SH-SY5Y (cell line): ENCODE measurements around the gene ROR2.

Source experiments
- GATA2 ChIP-seq: IDR thresholded peaks from 2 replicates; pipeline ENCODE4 v1.6.1; 2011; ENCODE audit warnings: mild to moderate bottlenecking, low read depth, low read length
- GATA3 ChIP-seq: IDR thresholded peaks from 2 replicates; pipeline ENCODE4 v1.6.1; 2011; ENCODE audit warnings: low read depth, mild to moderate bottlenecking, low read length, moderate library complexity

The ROR2 gene

DNA sequence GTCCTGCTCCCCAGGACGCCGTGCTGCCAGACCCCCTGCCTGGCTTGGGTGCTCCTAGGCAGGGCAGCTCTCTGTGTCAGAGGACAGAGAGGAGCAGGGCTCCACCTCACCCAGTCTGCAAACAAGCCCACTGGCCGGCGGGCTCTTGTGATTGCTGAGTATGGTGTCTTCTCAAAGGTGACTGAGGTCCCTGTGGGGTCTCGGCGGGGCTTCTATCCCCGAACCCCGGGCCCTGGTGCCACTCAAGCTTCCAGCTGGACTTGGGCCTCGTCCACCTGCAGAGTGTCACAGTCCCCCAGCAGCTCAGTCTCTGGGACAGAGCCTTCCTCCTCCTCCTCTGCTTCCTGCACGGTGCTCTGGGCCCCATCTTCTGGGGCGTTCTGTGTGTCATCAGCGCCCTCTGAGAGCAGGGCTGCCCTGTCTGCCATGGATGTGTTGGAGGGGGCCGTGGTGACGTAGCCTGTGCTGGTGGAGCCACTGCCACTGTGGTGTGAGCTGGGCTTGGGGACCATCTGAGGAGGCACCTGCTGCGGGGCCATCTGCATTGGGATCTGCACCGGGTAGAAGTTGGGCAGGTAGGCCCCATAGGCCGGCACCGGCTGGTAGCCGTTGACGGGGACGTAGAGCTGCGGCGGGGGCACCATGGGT is 226.5 kb downstream of the ROR2 start:
- TF ChIP-seq GATA3 = no peak
- TF ChIP-seq GATA2 = no peak

DNA sequence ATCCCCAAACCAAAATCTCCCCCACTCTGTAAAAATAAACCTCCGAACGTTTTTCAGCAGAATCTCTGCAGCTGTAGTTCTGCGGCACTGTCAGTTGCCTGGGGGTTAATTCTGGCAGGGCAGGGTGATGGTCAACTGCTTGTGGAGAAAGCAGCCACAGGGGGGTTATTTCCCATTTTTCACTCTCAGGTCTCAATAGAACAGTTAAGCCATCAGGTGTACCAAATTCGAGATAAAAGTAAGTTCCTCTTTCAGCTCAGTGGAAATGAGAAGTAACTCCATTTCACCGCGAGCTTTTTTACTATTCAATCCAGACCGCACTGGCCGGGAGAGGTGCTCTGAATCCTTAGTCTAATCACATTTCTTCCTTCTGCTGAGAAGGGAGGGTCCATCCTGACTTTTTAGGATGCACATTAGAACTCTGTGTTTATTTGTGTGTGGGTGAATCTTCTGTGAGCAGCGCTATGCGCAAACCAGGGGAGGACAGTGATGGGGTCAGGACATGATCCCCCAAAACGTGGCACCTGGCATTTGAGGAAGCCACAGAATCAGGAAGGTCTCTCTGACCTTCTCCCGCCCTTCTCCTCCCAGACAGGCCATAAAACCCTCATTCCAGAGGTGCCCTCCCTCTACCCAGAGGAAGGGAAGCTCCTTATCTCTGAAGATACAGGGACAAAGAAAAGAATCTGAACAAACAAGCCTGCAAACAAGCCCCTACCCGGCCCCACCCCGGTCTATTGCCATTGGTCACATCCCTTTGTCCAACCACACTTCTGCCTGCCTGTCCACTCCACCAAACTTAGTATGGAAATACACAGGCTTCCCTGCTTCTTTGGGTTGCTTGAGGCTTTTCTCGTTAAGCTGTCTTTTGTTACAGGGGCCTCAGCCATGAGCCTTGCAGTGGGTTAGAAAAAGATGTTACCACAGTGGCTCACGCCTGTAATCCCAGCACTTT is 229.0 kb downstream of the ROR2 start:
- TF ChIP-seq GATA3 (no peak), GATA2 (no peak)

DNA sequence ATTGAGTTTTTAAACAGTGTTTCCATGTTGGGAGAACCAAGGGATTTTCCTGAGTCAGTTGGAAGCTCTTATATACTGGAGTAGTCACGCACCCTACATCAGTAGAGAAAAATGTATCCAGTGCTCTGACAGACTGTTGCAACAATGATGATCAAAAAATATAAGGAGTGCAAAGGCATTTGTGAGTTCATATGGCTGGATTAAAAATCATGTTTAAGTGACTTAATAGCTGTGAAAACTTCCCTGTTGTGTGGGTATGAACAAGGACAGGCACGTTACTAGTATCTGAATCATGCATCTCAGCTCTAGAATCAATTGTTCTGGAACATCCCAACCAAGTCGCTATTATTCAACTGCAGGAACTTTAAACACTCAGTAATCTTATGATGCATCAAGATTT is 229.7 kb downstream of the ROR2 start:
- TF ChIP-seq GATA3 (no peak), GATA2 (no peak)

DNA sequence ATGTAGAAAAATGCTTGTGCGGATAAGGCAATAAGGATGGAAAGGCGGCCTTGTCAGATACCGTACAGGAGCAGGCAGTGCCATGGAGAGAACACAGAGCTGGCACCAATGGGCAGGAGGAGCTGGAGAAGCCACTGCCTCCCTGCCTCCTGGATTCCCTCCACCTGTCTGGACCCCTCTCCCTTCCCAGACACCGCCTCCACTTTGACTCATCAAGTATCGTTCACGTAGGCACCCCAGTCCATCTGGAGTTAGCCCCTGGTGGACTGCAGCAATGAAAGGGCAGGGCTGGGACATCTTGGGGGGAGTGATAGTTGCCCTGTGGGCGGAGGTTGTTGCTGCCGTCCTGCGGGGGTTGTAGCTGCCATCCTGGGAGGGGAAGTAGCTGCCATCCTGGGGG is 232.0 kb downstream of the ROR2 start:
- no peak for TF ChIP-seq GATA2
- TF ChIP-seq GATA3 = no peak

DNA sequence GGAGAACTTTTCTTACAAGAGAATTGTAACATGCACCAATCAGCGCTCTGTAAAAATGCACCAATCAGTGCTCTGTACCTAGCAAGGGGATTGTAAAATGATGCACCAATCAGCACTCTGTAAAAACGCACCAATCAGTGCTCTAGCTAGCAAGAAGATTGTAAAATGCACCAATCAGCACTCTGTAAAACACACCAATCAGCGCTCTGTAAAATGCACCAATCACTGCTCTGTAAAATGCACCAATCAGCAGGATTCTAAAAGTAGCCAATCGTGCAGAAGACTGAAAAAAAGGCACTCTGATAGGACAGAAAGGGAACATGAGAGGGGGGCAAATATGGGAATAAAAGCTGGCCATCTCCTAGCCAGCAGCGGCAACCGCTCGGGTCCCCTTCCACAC is 233.2 kb downstream of the ROR2 start:
- no peak for TF ChIP-seq GATA2
- TF ChIP-seq GATA3 = no peak

DNA sequence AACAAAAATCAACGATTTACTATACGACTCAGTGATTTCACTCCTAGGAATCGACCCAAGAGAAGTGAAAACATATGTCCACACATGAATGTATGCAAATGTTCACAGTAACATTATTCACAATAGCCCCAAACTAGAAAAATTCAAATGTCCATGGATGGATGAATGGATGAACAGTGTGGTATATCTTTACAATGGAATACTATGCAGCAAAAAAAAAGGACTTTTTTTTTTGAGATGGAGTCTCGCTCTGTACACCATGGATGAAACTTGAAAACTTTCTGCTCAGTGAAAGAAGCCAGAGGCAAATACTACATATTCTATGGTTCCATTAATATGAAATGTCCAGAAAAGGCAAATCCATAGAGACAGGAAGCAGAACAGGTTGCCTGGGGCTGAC is 233.8 kb downstream of the ROR2 start:
- no peak for TF ChIP-seq GATA2
- no peak for TF ChIP-seq GATA3

DNA sequence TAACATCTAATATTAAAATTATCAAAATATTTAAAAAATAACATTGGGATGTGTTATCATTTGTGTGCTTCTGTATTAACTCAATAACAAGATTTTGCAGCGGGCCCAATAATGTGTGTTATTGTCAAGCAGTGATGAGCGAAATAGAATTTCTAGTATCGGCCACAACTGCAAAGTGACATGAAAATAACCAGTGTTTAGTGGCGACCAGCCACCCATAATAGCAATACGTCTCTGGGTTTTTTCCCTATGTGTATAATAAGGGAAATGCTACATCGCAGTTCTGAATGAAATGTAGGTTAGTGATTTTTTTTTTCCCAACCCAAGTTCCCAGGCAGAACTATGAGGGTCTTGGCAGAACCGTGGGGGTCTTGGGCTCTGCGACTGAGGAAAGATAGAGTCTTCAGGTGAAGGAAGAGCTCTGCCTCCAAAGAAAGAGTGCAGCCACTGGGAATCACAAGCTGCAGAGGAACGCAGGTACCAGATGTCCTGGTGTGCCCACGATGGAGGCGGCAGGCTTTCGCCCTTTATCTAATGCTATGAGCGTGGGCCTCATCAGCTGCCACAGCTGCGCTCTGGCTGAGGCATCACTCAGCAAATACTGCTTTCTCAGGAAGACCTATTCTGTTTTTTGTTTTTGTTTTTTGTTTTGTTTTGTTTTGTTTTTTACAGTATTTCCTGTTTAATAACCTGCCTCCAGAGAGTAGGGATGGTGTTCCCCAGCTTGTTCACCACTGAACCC is 235.0 kb downstream of the ROR2 start:
- TF ChIP-seq GATA2 = no peak
- TF ChIP-seq GATA3 = no peak

DNA sequence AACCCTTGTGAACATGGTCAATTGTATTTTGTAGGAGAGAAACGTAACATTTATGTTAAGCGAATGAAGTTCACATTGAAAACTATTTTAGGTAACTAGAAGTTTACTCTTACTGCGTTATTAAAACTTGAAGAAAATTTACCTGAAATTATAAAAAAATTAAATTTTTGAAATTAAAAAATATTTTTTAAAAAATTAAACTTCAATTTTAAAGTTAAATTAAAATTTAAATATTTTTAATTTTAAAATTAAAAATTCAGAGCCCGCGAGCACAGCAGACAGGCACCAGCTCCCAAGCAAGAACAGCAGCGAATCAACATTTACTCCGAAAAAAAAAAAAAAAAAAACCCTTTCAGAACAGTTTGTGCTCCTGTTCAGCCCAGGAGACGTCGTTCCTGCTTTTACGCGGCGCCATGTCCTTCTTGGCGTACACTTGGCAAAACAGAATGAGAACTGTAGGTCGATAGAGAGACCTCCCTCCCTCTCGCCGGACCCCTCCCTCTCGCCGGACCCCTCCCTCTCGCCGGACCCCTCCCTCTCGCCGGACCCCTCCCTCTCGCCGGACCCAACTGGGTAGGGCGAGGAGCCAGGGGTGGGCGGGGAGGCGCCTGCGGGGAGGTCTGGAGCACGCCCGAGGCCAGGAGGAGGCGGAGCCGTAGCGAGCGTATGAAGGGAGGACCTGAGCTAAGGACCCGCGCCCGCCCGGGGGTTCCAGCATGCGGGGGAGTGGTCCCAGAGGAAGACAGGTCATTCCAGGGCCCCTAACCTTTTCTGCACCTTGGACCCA is 235.8 kb downstream of the ROR2 start:
- TF ChIP-seq GATA3 (no peak), GATA2 (peak; percentile 39)

DNA sequence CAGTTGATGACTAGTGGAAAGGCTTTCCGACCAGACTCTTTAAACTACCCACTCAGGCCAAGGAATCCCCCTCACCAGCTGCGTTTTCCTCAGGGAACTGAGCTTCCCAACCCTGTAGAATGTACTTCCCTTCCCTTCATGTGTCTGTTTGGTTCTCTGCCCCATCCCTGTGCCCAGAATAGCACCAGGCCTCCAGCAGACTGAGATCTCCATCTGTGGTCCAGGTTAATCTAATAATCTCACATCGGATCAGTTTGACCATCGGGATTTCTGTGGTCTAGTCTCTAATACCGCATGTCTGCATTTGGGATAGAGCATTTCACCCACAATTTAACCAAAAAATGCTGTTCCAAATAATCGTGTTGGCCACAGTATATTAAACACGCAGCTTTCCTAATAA is 237.2 kb downstream of the ROR2 start:
- peak; percentile 77 for TF ChIP-seq GATA2
- TF ChIP-seq GATA3 = no peak

DNA sequence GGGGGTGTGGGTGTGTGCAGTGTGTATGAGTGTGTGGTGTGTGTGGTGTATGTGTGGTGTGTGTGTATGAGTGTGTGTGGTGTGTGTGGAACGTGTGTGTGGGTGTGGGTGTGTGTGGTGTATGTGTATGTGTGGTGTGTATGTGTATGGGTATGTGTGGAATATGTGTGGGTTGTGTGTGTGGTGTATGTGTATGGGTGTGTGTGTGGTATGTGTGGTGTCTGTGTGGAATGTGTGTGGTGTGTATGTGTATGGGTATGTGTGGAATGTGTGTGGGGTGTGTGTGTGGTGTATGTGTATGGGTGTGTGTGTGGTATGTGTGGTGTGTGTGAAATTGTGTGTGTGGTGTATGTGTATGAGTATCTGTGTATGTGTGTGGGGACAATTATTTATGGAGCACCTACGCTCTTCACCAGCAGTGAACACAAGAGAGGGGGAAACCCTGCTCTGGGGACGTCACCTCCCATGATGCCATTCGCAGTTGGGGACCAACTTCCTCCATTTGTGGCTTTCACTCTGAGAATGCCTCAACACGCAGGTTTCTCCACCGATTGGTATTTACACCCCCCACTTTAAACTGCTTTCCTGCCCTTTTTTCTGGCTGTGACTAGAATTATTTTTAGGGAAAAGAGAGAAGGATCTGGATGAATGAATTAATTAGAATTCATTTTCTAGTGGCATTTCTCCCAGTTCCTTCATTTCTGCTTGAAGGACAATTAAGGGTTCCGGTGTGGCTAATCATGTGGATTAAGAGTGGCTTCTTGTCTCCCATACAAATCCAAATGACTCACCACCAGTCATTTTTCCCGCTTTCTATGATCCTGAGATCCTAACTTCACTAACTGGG is 238.1 kb downstream of the ROR2 start:
- no peak for TF ChIP-seq GATA3
- TF ChIP-seq GATA2 = no peak

DNA sequence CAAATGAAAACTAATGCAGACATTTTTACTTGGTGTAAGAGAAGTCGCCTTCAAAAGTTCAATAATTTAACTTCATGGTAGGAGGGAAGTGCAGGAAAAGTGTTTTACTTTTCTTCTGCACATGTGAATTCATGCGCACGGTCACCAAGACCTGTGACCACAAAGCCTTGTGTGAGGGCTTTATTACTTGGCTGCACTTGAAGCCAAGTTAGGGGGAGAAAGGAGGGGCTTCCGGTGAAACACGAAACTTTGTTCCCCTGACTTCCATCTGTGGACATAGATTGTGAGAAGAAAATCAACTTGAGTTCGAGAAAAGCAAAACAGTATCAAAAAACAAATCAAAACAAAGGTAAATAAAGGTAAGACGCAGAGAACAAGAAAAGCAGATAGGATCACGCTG is 239.9 kb downstream of the ROR2 start:
- no peak for TF ChIP-seq GATA2
- TF ChIP-seq GATA3 = no peak

DNA sequence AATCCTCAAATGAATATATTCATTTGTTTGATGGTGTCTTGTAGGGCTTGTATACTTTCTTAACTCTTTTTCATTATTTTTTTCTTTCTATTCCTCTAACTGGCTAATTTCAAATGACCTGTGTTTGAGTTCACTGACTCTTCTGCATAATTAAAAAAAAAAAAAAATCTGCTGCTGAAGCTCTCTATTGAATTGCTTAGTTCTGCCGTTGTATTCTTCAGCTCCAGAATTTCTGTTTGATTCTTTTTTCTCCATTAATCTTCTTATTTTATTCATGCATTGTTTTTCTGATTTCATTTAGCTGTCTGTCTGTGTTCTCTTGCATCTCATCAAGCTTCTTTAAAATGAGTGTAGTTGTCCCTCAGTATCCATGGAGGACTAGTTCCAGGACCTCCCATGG is 244.6 kb downstream of the ROR2 start:
- TF ChIP-seq GATA2 (no peak), GATA3 (no peak)

DNA sequence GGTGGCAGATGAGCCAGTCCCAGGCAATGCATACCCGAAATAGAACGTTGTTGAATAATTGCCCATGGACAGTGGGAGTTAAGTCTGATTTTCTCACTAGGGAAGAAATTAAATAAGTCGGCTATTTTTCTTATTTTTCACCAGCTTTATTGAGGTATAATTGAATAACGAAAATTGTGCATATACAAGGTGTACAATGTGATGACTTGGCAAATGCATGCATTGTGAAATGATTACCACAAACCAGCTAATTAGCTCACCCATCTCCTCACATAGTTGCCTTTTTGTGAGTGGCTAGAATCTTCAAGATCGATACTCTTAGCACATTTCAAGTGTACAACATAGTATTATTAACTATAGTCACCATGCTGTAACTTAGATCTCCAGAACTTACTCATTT is 249.6 kb downstream of the ROR2 start:
- TF ChIP-seq GATA3 (no peak), GATA2 (no peak)

DNA sequence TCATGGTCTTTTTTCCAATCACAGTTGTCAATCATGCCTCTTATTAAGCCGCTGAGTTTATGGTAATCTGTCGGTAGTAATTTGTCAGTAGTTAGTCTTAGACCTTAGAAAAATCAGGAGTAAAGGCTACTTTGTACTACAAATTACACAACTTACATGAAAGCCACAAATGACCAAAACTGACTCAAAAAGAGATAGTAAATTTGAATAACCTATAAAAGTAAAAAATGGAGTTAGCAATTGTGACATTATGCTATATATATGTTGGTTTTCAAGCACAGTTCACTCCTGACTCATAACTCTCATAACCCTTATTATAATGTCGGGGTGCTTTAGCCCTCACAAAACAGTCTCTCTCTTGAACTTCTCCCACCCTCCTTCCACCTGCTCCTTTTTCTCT is 251.8 kb downstream of the ROR2 start:
- TF ChIP-seq GATA2 (no peak), GATA3 (no peak)
